GM21825 (cell line): ENCODE data around the gene SMYD3.

Experiments
- ATAC-seq: cut with Tn5 transposase; IDR thresholded peaks from one replicate; pipeline ENCODE4 v1.9.1; 2021; ENCODE audit warnings: mild to moderate bottlenecking, moderate library complexity; ENCODE audit not compliant: unreplicated experiment

The SMYD3 gene

DNA sequence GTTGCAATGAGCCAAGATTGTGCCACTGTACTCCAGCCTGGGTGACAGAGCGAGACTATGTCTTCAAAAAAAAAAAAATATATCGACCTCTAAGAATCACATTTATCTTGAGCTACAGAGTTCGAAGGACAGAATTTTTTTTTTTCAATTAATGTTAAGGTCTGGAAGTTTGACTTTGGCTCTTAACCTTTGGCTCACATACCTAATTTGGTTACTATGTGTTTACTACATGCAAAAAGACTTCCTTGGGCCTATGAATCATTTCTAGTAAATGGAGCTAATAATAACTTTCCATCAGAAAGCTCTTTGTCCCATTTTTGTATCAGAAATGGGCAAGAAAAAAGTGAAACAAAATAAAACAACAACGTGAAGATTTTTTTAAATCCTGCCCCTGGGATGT is 351.2 kb downstream of the SMYD3 start:
- no peak for ATAC-seq

DNA sequence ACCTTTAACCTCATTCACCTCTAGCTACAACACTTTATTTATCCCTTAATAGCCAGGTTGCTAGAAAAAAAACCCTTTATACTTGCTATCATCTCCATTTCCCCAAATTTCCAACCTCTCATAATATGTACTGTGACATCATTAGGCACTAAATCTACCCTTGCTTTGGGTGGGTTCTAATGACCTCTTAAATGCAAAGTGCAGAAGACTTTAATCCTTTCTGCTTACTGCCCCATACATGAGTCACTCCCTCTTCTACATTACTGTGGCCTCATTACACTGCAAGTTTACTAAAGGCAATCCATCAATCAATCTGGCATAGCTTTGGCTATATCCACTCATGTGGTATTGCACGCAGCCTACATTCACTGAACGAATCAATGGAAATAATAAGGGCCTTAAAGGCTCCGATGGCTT is 353.3 kb downstream of the SMYD3 start:
- no peak for ATAC-seq

DNA sequence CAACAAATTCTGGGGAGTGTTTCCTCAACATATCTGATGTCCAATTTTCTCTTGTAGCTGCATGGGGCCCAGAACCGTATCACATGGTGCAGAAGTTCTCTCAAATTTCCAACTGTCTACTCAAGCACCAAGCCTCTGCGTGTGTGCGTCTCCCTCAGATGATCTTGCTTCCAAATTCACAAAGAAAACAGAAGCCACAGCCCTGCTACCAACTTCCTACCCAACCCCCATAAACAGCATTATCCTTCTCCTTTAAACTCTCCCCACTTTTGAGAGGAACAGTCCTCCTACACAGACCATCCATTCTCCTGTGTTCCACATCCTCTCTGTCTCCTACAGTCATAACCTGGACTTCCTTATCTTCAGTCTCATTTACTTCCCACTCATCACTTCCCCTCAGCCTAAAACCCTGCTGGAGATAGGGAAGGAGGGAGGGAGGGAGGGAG is 354.1 kb downstream of the SMYD3 start:
- ATAC-seq: no peak

DNA sequence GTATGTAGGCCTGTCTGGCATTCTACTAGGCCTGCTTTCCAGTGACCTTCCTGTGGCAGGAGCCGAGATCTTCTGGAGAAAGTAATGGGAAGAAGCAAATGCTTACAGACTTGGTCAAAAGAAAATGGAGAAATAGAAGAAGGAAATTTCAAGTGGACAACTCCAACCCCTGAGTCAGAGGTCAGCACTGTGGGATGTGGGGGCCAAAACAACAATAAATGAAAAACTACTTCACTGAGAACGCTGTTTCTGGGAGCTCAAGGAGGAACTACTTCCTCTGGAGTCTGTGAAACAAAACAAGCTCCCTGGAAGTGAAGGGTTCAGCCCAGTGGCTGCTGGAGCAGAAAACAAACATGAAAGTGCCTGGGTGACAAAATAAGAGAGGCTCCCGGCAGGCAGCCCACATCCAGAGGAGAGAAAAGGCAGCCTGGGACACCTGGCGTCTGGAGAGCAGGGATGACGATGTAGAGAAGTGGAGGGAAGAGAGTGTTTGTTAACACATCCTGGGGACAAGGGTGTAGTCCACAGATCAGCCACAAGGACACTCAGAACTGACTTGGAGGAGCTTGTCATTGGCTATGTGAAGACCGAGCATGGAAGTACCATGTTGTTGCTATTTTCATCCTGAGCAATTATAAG is 355.2 kb downstream of the SMYD3 start:
- no peak for ATAC-seq

DNA sequence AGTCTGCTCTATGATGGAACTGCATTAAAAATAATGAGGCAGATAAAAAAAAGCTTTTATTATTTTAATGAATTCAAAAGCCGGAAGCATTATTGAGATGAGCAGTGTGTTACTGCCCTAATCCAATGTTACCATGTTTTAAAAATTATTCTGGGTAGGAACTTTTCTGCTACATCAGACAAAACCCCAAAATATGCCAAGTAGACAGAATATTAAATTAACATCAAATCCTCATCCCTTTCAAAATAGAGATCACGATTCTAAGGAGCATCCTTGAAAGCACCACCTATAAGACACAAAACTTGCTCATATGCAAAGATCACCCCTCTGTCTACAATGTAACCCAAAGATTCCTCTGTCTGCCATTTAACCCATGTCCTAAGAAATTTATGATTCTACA is 357.5 kb downstream of the SMYD3 start:
- no peak for ATAC-seq

DNA sequence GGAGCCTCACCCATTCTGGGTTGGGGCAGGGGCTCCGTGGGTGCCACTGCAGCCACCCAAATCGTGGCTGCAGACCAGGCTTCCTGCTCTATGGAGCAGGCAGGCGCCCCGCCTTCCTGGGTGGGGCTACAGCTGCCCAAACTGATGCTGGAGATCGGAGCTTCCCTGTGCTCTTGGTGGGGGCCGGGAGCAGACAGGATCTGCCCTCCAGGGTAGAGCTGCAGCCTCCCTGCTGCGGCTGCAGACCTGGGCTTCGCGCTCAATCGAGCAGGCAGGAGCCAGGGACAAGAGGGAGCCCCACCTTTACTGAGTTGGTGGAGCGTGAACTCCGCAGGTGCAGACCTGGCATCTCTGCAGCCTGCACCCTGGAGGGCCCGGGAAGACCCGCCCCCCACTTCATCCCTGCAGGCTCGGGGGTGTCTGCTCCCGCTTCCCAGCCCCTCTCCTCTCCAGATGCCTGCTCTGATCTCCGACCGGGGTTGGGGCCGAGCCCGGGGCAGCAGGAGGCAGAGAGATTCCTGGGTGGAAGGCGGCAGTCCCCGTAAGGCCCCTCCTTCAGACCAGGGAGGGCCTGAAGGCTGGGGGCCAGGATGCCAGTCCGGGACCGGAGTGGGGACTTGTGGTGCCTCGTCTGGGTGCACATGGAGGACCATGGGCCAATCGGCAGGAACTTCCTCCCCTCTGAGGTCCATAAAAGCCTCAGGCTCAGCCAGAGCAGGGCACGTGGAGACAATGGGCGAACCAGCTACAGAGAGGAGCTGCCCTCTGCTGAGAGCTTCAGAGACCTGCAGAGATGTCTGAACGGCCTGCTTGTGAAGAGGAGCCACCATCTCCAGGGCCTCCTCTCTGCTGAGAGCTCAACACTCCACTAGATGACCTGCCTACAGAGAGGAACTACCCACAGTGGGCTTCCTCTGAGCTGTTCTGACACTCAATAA is 359.3 kb downstream of the SMYD3 start:
- ATAC-seq: no peak

DNA sequence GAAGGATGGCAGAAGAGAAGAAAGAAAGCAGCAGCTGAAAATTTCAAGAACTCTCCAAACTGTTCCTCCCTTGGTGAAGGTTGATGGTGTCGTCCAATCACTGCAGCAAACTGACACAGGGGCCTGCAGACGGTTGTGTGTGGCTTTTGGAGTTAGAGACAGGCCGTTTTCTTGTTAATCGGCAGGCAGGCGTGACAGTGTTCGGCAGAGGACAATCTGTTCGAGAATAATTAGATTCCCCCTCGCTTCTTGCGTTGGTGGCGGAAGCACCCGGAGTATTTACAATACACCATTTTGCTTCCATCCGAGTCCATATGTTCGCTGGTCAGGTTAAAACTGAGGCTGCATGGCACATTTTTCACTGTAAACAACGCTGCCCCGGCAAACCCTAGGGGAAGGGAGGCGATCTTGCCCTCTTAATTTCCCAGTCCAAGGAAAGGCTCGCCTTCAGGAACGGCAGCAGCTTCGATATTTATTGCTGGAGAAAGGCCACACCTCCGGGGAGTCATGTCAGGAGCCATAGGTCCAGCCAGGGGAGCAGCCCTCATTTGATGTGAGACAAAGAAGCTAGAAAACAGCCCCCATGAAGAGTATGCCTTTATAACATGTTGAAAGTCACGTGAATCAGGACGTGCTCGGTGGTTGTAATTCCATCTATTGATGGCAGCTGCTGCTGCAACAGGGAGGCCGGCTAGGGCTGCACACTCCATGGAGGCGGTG is 360.1 kb downstream of the SMYD3 start:
- no peak for ATAC-seq

DNA sequence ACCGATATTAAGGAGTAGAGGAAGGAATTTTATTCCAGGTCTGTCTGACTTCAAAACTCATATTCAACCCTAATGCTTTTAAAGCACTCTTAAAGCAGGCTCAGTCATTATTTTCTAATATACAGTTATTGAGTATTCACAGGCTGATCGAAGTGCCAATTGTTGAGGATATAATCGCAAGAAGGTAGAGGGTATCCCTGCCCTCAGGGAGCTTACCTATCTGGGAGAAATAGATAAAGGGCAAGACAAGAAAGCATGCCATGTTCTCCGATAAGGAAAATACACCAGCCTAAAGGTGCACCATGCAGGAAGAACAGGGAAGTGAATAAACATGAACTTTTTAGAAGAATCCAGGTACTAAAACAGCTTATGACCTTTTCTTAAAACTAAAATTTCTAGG is 361.2 kb downstream of the SMYD3 start:
- no peak for ATAC-seq

DNA sequence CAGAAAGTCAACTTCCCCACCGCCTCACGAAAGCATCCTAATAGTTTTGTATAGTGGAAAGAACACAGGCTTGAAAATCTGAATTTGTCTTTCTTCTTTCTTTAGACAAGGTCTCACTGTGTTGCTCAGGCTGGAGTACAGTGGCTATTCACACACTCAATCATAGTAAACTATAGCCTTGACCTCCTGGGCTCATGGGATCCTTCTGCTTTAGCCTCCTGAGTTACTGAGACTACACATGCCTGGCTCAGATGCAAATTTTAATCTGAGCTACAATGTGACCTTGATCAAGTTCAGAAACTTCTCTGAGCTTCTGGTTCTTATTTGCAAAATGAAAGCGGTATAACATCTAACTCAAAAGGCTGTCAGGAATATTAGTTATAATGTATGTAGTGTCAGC is 362.1 kb downstream of the SMYD3 start:
- ATAC-seq: no peak

DNA sequence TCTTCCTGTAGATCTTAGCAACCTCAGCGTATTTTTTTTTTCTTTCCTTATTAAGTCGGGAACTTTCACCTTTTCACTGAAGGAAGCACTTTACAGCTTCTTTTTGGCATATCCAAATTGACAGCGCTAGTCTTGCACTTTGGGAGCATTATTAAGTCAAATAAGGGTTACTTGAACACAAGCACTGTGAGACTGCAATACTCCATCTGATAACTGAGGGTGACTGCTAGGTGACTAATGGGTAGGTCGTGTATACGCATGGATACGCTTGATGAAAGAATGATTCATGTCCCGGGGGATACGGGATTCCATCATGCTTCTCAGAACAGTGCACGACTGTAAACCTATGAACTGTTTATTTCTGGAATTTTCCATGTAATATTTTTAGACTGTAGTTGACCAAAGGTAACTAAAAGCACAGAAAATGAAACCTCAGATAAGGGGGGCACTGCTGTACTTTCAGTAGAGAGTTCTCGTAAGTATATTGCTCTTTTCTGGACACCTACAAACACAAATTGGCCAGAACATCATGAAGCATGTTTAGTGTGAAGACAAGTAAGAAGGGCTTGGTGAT is 364.7 kb downstream of the SMYD3 start:
- no peak for ATAC-seq

DNA sequence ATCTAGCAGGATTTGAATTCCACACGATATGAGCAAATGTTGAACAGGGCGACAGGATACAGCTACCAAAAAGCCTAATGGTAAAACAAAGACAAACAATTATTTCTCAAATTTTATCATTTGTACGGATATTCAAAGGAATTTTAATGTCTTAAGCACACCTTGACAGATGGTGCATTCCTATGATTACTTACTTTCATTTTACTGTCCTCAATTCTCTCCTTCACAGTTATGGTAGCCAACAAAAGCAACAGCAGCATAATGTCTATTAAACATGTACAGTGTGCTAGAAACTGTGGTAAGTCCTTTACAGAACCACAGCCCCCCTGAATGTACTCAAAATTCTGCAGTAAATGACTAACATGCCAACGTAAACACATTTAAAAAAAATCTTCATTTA is 365.8 kb downstream of the SMYD3 start:
- no peak for ATAC-seq

DNA sequence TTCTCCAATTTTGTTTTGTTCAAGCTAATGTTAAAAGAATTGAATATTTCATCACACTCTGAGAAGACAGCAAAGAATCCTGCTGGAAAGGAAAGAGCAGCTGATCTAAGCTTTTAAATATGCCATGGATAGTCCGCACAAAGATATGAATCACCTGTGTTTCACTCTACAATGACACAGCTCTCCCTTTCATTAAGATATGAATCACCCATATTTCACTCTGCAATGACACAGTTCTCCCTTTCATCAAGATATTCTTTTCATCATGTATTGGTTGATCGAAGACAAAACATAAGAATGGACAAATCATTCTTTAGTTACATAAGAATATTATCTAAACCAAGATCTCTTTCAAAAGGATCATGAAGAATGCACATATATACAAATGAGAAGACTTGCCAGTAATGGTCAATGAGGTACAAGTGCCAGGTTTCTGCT is 367.3 kb downstream of the SMYD3 start:
- no peak for ATAC-seq

DNA sequence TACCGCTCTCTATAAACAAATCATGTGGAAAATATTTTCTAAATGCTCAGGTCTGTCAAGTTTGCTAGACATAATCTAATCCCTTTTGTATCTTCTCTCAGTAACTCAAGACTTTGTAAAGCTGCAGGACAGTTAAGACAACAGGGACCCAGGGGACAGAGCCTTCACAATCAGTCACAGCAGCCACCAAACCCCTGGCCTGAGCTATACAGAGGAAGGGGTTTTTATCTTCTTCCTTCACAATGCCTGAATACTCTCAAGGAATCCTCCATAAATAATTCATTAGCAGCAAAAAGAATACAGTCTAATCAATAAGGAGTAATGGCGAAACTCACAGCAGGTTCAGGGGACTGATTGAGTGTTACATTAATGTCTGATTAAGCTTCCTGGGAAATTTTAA is 368.3 kb downstream of the SMYD3 start:
- no peak for ATAC-seq

DNA sequence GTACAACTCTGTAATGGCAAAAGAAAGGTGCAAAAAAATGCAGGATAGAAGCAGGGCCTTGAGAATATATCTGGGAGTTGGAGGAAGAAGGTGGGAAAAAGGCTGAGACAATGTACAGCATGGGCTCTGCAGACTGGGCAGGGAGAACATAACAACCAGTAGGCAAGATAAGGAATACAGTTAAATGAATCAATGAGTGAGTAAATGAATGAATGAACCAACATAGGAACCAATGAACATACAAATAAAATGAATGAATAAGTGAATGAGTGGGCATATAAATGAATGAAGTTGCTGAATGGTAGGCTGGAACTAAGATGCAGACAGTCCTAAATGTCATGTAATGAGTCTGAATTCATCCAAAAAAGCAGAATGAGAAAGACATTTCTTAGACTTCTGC is 370.6 kb downstream of the SMYD3 start:
- no peak for ATAC-seq

DNA sequence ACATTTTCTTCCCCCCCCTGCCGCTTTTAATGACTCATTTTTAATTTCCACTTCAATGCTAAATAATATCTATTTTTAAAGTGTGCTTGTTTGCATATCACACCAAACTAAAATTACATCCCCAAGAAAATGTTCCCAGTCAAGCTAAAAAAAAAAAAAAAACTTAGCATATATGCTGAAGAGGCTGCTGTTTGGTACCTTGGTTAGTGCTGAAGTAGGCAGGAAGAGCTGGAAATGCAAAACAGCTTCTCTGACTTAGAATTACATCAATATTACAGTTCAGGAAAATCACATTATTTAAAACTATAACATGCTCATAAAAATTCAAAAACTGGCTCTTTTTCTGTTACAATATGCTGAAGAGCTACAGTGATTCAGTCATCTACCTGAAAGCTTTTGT is 372.3 kb downstream of the SMYD3 start:
- ATAC-seq: no peak

DNA sequence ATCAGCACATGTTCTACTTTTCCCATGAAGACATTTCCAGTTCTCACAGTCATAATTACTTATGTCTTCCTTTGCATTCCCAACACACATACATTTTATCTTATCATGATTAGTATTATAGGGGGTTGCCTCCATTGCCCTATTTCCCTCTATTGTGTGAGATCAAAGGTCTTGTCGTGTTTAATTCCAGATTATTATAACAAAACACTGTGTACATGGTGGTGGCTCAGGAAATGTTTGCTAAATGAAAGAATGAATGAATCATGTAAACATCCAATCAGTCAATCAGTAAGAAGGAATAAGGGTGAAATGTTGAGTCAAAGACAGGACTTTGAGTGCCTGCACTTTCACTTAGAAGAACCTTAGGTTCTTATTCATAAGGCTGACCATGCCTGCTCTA is 376.0 kb downstream of the SMYD3 start:
- no peak for ATAC-seq

DNA sequence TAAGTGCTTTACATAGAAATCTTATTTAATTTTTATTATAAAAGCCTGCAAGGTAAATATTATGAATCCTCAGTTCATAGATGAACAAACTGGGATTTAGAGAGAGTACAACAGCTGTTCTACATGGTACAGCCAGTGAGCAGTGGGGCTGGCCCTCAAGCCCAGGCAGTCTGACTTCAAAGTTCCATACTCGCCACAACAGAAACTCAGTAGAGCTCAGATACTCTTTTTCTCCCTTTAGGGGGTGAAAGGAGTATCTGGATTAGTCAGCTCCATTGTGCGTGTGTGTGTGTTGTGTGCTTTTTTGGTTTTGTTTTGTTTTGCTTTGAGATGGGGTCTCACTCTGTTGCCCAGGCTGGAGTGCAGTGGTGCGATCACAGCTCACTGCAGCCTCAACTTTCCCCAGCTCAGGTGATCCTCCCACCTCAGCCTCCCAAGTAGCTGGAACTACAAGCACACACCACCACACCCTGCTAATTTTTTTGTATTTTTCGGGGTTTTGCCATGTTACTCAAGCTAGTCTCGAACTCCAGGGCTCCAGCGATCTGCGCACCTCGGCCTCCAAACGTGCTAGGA is 378.5 kb downstream of the SMYD3 start:
- no peak for ATAC-seq

DNA sequence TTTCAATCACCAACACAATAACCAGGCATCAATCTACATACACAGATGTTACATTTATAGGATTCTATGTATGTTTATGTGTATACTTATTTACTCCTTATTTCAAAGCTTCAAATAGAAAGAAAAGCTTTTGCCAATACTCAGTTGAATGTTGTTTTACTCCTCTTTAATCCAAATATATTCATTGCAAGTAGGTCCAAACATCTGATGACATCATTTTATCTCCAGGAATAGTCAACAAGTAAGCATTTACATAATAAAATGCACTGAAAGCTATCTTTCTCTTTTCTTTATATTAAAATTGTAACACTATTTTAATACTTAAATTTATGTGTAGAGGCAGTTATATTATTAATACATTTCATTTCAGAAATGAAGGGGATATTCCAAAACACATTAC is 380.5 kb downstream of the SMYD3 start:
- no peak for ATAC-seq

DNA sequence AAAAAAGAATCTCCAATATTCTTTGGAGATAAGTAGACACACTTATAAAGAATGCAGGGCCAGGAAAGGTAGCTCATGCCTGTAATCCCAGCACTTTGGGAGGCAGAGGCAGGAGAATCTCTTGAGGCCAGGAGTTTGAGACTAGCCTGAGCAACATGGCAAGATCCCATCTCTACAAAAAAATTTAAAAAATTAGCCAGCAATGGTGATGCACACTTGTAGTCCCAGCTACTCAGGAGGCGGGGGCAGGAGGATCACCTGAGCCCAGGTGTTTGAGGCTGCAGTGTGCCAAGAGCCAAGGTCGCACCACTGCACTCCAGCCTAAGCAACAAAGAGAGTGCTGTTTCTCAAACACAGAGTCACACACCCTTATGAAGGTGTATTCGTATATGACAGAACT is 385.0 kb downstream of the SMYD3 start:
- ATAC-seq: no peak

DNA sequence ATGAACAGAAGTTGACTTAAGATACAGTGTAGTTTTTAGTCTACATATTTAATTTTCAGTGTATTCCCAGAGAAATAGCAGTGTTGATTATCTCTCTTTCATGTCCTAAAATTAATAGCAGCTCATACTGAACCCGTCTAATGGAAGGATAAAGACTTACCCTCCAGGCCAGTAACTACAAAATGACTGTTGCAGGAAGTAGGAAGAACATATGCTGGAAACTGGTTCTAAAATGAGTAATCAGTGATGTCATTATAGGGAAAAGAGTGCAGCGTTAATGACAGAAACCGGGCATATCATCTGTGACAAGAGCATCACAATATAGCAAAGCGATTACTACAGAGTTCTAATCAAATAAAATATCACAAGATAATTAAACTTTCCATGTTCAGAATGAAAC is 385.5 kb downstream of the SMYD3 start:
- ATAC-seq: no peak
